HuH-7 (cell line): ENCODE measurements around the gene PHLDB2.

Source experiments
- DNase-seq: peaks from one replicate; pipeline ENCODE4 v3.0.0; 2011; ENCODE audit warnings: low spot score

PHLDB2 gene

DNA sequence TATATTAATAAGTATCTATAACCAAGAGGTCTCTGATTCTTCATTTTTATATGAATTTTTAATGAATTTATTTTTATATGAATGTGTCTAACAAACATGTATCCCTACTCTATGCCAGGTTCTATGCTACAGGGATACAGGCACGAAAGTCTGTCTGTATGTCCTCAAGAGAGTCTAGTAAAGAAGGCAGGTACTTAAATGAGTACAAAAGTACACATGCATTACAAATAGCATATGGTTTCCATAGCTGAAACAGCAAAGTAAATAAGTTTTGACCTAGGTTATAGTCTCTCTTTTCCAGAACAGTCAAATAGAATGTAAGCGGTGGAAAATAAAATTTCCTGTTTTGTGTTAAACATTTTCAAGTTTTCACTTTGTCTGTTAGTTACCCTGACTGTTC is 106.4 kb downstream of the PHLDB2 start:
- no peak for DNase-seq

DNA sequence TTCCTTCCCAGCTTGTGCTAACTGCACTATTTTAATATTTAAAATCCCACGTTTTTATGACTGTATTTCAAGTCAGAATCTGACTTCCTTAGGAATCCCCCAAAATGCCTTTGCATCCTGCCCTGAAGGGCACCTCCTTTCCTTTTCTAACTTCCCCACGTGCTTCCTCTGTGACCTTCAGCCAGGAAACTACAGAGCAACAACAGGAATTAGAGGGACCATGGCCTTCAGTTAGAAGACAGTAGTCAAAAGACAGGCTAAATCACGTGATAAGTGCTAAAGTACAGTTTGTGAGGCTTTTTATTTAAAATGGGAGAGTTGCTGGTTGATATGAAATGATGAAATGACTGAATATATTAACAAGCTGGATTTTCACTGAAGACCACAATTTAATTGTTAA is 108.0 kb downstream of the PHLDB2 start:
- no peak for DNase-seq

DNA sequence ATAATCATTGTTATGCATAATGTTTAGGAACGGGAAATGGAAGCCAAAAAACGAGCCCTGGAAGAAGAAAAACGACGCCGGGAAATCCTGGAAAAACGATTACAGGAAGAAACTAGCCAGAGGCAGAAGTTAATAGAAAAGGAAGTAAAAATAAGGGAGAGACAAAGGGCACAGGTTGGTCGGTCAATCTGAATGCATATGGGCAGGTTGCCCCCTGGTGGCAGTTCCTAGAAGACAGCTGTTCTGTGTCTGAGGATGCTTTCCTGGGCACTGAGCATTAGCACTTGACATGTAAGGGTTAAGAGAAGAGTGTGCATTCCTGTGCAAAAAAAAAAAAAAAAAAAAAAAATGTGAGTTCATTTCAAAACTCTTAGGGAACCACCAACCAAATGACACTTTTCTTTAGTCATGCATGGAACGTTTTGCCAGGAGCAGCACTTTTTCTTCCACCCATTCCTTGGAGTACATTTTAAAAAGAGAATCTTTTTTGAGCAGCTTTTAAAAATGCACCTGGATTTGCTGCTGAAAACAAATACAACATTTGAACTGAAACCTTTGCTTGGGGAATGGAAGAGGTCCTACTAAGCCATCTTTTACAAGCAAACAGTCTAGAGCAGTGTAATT is 108.7 kb downstream of the PHLDB2 start:
- DNase-seq = peak; percentile 48

DNA sequence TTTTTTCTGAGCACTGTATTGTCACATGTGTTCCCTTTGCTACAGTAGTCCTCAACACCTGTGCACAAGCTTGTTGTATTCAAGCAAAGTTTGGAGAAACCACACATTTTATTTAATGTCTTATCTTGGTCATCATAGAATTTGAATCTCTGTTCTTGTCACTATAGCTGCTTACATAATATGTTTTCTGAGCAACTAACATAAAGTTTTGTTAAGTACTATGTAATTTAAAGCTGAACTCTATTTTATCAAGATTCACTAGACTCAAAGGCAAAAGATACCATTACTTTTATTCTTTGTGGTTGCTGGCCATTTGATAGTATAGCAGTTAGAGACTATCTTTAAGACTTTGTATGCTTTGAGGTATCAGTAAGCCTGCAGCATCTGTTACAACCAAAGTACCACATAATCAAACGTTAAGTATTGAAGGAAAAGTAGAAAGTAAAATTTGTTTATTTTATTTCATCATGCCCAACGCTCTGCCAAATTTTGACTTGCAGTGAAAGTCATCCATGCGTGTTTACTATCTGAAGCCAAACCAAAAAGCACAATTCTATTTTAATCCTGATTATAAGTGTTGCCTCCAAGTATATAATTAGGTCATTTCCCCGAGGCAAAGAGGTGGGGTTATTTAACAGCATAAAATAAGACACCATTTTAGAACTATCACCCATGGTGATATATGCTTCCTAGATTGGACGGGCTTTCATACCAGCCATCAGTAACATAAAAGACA is 109.4 kb downstream of the PHLDB2 start:
- no peak for DNase-seq

DNA sequence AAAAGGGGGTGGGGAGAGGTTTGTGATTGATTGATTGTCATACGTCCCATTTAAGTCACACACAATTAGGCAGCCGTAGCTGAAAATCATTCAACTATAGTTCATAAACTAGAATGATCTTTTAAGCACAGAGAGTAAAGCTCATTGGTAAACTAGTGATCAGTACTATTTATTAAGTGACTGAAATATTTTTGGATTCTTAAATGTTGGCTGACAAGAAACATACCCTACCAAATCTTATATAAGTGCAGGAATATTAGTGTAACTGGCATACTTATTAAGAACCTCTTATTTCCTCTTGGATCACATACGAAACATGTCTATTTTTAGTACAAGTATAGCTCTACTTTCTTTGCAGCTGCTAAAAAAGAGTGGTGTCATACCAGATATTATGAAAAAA is 111.3 kb downstream of the PHLDB2 start:
- no peak for DNase-seq

DNA sequence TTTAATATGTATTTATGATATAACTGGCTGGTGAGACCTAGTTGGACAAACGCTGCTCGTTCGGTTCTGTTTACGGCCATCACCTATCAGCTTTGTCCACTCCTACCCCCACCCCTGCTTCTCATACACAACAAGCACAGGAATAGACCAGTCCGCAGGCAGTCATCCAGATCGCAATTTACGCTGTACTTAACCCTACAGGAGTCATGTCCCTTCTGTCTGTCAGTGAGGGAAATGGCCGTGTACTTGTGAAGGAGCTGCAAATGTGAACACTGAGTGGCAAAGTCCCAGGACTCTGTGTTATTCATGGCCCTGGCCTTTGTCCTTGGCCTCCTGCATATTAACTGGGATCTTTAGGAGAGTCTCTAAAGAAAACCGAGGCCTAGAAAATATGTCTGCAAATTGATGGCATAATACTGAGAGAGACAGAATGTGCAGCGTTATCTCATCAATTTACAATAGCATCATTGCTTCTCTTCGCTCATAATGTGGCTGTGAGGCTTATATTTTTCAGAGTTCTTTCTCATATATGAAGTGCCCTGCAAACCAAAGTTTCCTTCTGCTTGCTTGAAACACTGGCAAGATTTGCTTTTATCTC is 112.6 kb downstream of the PHLDB2 start:
- no peak for DNase-seq

DNA sequence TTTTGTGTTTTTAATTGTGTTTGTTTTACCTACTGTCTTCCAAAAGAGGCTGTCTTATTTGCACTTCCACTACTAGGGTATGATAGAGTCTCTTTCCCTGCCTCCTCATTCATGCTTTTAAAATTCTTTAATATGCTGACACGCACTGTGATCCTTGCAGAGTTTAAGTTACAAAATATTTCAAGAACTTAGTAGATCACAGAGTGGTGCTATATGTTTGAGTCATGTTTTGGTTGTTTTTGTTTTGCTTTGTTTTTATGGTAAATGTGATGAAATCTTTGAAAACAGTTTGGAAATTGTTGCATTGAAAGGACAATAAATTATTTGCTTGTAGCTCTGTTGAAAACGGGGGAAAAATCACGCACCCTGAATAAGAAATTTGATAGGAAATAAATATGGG is 113.8 kb downstream of the PHLDB2 start:
- no peak for DNase-seq

DNA sequence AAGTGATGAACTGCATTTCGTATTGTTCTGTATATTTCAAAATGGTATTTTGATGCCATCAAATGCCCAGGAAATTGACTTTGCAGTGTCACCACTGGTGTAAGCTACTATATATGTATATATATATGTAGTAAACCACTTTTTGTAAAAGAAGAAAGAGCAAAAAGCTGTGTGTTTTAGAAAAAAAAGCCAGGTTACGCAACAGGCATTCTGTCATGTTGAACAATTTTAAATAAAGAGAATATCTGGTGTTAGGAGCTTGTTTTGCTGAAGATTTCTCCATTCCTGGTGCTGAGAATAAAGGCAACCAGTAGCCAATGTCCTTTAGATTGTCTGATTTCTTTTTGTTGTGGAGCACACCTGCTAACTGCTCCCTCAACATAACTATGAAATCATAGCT is 116.1 kb downstream of the PHLDB2 start:
- no peak for DNase-seq

DNA sequence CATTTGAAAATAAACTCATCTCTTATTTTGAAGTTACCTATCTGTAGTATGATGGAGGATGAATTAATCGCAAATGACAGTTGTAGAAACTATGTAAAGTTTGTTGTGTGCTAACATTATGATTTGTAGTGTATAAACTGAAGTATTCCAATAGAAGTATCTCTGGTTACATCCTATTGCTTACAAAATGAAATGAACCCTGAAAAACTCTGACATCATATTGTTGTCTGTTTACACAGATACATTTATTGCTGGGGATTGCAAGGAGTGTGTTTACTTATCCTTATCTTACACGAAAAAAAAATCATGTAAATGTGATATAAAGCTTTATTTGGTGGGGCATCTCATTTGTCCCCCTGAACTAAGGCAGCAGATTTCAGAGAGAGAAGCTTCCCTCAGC is 117.2 kb downstream of the PHLDB2 start:
- DNase-seq = no peak

DNA sequence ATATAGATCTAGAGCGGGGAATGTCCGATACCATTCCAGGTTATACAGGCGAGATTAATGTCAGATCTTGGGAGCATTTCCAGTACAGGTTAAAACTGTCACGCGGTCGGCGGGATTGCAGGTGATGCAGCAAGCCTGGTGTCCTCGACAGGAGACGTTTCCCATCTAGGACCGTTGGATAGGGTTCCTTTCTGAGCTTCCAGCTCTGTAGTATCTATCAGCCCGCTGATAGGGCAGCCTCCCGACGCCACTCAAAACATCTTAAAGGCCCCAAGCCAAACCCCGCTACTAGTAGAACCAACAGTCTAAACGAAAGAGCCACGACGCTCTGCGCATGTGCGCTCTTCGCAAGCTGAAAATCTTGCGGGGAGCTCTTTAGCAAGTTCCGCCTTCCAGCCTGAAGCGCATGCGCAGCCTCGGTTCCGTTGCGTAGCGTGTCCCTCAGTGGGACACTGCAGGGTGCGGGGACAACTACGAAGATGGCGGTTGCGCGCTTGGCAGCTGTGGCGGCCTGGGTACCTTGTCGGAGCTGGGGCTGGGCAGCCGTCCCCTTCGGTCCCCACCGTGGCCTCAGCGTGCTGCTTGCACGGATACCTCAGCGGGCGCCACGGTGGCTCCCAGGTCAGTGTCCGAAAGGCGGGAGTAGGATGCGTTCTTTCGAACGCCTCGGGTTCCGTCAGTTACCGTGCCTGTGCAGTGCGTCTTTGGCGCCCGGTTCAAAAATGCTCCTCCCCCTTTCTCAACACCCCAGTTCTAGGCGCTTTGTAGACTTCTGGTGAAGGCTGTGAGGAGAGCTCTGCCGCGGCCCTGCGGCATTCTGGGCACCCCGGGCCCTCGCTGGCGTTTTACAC is 119.7 kb downstream of the PHLDB2 start, which contains the start of gene ABHD10:
TSS of gene ABHD10 (plus strand) at position 444 of the 851 bp plus-strand sequence. CDS start at position 480, 36 bp downstream.
- peak; percentile 92 for DNase-seq

DNA sequence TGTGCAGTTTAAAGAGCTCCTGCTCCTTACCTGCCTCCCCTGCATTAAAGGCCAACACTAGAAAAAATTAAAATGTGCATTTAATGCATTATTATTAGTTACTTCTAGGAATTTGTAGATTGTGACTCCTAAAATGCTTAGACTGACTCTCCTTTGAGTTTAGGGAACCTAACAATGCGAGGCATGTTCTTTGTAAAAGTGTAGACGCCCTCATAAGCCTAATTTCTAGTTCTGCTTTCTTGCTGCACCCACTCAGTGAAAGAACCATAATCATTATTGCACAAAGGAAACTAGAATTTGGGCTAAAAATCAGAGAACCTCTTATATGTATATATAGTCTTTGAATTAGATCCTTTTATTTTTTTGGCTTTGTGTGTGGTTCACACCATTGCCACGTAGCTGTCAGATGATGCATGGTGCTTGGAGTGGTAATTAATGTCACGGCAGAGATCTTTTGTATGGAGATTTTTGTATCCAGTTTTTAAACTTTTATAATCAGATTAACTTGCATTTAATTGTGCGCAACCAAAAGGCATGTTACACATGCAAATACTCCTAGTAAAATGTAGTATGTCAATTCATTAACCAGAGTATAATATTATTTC is 120.5 kb downstream of the PHLDB2 start:
- DNase-seq = no peak

DNA sequence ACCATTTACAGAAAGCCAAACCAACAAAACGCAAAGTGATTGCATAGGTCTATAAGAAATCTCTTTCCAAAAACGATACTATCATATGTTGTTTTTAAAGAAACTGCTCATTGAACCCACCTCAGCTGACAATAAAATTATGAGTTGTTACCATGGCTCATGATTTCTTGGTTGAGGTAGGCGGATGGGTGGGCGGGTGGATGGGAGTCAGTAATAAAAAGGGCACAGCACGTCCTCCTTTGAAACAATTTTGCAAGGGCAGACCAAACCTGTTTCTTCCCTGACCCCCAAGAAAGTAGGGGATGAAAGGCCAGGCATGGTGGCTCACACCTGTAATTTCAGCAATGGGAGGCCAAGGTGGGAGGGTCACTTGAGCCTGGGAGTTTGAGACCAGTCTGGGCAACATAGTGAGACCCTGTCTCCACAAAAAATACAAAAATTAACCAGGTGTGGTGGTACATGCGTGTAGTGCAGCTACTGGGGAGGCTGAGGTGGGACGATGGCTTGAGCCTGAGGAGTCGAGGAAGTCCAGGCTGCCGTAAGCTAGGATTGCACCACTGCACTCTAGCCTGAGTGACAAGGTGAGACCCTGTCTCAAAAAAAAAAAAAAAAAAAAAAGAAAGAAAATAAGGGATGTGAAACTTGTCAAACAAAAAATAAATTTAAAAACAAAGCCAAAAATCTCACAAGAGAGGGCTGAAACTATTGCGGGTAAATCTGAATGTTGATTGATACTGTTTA is 121.8 kb downstream of the PHLDB2 start:
- DNase-seq = no peak

DNA sequence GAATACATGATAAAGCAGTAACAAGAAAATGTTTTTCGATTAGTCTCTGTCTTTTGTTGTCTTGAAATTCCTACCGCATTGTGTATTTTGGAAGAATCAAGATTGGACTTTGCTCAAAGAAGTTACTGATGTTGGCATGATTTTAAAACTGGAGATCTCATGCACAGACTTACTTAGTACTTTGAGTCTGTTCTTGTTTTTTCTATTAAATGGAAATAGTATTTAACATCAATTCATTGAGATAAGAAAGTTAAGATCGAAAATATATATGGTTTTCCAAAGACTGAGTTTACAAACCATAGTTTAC is 122.3 kb downstream of the PHLDB2 start:
- no peak for DNase-seq

DNA sequence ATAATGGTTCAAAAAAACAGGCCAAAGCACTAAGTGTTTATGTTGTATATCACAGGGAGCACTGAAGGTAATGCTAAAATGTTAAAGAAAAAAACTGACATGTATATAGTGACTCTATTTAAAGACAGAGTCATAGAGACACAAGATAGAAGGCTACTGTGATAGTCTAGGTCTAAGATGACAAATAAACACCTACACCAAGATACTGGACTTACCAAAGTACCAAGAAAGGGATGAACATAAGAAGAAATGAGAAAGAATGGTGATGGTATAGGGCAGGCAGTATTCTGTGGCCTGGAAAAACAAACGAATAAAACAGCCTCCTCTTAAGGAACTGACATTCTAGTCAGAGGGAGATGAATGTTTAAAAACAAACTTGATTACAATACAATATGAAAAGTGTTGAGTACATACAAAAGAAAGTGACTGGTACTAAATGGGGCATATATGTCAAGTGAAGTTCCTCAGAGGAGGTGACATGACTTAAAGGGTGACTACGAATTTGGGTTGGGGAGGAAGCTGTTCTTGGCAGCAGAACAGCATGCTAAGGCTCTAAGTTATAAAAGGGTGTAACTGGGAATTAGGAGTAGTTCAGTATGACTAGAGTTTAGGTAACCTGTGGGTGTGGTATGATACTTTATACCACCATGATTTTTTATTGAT is 125.7 kb downstream of the PHLDB2 start:
- no peak for DNase-seq

DNA sequence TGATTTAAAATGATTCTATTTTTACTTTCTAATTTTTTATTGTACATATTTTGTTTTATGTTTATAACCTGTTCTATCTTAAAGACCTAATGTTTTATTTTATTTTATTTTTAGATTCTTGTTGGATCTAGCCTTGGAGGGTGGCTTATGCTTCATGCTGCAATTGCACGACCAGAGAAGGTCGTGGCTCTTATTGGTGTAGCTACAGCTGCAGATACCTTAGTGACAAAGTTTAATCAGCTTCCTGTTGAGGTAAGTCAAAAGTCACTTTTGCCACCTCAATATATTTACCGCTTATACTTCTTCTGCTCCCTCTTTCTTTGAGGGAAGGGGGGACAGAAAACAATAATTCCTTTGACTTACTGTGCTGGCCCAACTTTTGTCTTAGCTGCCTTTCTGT is 127.7 kb downstream of the PHLDB2 start:
- no peak for DNase-seq

DNA sequence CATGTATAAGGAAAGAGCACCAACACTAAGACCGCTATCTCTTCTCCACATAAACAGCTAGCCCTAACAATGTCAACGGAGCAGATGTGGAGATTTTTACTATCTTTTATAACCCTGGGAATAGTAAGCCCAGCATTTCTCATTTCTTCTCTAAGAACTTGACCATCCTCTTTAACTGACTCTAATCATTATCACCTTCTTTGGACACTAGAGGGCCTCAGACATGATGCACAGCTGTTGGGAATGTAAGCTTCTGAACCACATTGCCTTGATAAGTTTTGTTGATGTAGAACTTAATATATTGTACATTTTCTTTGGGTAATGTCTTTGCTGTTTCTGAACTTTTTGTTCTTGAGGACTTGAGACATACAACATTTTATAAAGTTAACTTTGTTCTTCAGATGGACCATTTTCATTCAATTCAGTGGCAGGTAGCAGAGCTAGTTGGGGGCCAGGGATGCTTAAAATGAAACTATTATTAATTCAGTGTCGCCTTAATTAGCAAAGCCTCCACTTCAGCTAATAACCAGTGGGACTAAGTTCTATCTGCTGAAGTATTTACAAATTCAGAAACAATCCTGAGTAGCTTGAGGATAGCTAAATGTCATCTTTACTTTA is 130.1 kb downstream of the PHLDB2 start:
- no peak for DNase-seq

DNA sequence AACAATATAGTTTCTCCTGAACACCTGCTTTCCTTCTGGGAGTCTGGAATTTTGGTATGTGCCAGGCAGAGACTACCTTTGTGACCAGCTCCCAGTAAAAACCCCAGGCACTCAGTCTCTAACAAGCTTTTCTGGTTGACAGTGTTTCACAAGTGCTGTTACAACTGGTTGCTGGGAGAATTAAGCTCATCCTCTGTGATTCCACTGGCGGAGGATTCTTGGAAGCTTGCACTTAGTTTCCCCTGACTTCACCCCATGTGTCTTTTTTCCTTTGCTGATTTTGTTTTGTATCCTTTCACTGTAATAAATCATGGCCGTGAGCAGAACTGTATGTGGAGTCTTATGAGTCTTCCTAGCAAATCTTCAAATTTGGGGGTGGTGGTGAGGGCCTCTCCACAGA is 134.0 kb downstream of the PHLDB2 start:
- no peak for DNase-seq

DNA sequence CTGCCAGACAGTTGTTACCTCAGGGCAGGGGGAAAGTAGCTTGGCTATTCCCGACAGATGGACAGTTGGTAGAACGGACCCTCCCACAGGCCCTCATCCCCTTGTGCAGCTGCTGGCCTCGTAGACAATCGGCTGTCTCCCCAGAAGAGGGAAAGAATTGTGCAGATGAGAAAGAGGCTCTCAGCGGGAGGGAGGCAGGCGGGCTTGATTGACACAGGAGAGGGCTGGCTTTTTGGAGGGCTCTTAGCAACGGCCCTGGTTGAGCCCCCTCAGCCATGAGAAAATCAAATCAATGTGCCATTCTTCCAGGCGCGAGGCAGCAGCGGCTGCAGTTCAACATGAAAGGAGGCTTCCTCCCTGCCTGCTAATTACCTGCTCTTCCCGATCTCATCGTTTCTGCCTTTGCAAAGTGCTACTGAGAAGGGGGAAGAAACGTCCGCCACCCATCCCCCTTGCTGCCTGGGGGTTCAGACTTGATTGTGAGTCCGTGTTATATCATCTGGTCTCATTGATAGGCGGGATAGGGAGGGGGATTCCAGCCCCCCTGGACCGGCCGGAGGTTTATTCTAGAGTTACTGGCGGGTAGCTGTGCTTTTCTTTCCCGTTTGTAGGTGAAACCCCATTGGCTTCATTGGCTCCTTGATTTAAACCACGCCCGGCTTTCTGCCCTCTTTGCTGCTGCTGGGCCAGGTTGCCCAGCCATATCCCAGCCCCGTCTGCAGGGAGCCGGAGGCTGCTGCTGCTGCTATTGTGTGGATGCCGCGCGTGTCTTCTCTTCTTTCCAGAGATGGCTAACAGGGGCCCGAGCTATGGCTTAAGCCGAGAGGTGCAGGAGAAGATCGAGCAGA is 139.8 kb downstream of the PHLDB2 start, which contains the start of gene TAGLN3:
TSS of gene TAGLN3 (plus strand) at position 287 of the 848 bp plus-strand sequence. CDS start at position 788, 501 bp downstream.
- DNase-seq = no peak
